Prostate gland (tissue), 2 donors: Measurements from ENCODE around the gene ATP6AP1. TPM values are rescaled to one million over a fixed set of nuclear protein-coding genes. Genes with fewer than 3 reads are reported as not detected.

ENCODE experiments used
- DNase-seq: peaks from one replicate; pipeline ENCODE4 v3.0.0-alpha.2; 2019; ENCODE audit warnings: low spot score
- H3K27ac ChIP-seq, 2 donors: fragments of 200-600 bp; sonication (generic); 2 replicates each; pipeline ENCODE4 v1.5.1; 2017 to 2019
- H3K27me3 ChIP-seq: fragments of 200-600 bp; sonication (generic); replicated peaks from 2 replicates; pipeline ENCODE4 v1.5.1; 2019; ENCODE audit not compliant: insufficient read depth
- H3K36me3 ChIP-seq, 2 donors: fragments of 200-600 bp; sonication (generic); 1 replicate in 1 of 2; 2 replicates in 1 of 2; pipeline versions ENCODE4 v1.5.1 to v1.8.1; 2017 to 2019
- H3K4me1 ChIP-seq: fragments of 200-600 bp; sonication (generic); replicated peaks from 2 replicates; pipeline ENCODE4 v1.5.1; 2019
- H3K4me3 ChIP-seq, 2 donors: fragments of 200-600 bp; sonication (generic); 2 replicates each; pipeline ENCODE4 v1.5.1; 2017 to 2019
- H3K9me3 ChIP-seq: fragments of 200-600 bp; sonication (generic); 2 replicates; pipeline ENCODE4 v1.5.1; 2017
- POLR2A ChIP-seq: fragments of 450-650 bp; IDR thresholded peaks from one replicate; pipeline ENCODE4 v1.6.1; 2016; ENCODE audit warnings: antibody characterized with exemption, mild to moderate bottlenecking
- POLR2AphosphoS5 ChIP-seq: sonication (generic); formaldehyde crosslinking; IDR thresholded peaks from one replicate; pipeline ENCODE4 v1.6.1; 2017; ENCODE audit warnings: antibody characterized with exemption
- WGBS: methylation state at CpG from one replicate; pipeline ENCODE4 v1.1.5; 2018; 5-methylcytosine and 5-hydroxymethylcytosine counted together
- intact Hi-C: fragments of 100-400 bp; cut with DNase I; formaldehyde crosslinking; loops from one replicate; pipeline ENCODE4 v1.14.2; 2022
- total RNA-seq, 2 donors: library from RNA; depleted of rRNA; stranded (reverse); fragments of >200 nt; gene quantifications; one replicate each; pipeline ENCODE4 v1.1.0, GENCODE V29; 2016
- TF ChIP-seq, protein P1 (sequence below), 4 experiments: fragments of 200-600 bp in 2 of 4; fragments of 450-650 bp in 2 of 4; sonication (generic) in 2 of 4; IDR thresholded peaks; 1 replicate in 3 of 4; 2 replicates in 1 of 4; pipeline ENCODE4 v1.5.1; 2016 to 2019; ENCODE audit warnings: antibody characterized with exemption in 4 of 4, mild to moderate bottlenecking in 2 of 4, moderate library complexity in 2 of 4

Gene ATP6AP1
- total RNA-seq, 2 donors from 2014 or later, result 110 to 149 TPM

DNA sequence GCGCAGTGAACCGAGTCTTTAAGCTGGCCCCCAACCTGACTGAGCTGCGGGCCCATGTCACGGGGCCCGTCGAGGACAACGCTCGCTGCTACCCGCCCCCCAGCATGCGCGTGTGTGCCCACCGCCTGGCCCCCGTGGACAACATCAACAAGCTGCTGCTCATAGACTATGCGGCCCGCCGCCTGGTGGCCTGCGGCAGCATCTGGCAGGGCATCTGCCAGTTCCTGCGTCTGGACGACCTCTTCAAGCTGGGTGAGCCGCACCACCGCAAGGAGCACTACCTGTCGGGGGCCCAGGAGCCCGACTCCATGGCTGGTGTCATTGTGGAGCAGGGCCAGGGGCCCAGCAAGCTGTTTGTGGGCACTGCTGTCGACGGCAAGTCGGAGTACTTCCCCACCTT, 31.8 kb downstream of the ATP6AP1 start:
- TF ChIP-seq POLR2A (no peak), POLR2AphosphoS5 (no peak)
- TF ChIP-seq, protein P1, sequence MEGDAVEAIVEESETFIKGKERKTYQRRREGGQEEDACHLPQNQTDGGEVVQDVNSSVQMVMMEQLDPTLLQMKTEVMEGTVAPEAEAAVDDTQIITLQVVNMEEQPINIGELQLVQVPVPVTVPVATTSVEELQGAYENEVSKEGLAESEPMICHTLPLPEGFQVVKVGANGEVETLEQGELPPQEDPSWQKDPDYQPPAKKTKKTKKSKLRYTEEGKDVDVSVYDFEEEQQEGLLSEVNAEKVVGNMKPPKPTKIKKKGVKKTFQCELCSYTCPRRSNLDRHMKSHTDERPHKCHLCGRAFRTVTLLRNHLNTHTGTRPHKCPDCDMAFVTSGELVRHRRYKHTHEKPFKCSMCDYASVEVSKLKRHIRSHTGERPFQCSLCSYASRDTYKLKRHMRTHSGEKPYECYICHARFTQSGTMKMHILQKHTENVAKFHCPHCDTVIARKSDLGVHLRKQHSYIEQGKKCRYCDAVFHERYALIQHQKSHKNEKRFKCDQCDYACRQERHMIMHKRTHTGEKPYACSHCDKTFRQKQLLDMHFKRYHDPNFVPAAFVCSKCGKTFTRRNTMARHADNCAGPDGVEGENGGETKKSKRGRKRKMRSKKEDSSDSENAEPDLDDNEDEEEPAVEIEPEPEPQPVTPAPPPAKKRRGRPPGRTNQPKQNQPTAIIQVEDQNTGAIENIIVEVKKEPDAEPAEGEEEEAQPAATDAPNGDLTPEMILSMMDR (IDR thresholded peaks at IDR 0.05), result peak in 2 of 4 experiments; percentile 17 to 28
- no peaks in the 10 kb centered on the region for H3K9me3 ChIP-seq
- no peak overlapping the region for H3K27ac ChIP-seq
- intact Hi-C loops, result no loop called here
- H3K36me3 ChIP-seq, result no peaks in the 10 kb centered on the region
- H3K4me1 ChIP-seq, result peaks cover 3% of the 10 kb centered on the region
- H3K27me3 ChIP-seq, result no peaks in the 10 kb centered on the region
- no peak for DNase-seq
- no peak overlapping the region for H3K4me3 ChIP-seq
- 70% methylated on average over 4 of the region's 26 CpGs for WGBS

- DNase-seq, result no peak
- H3K27me3 ChIP-seq, result no peaks in the 10 kb centered on the region
- no peak overlapping the region for H3K27ac ChIP-seq
- intact Hi-C loops, result no loop called here
- H3K9me3 ChIP-seq, result no peaks in the 10 kb centered on the region
- peaks cover 3% of the 10 kb centered on the region for H3K4me1 ChIP-seq
- TF ChIP-seq POLR2A (no peak), POLR2AphosphoS5 (no peak)
- TF ChIP-seq, protein P1 (IDR thresholded peaks at IDR 0.05), result no peak
- WGBS, result 54% methylated on average over 2 of the region's 8 CpGs
- no peaks in the 10 kb centered on the region for H3K36me3 ChIP-seq
- H3K4me3 ChIP-seq, result no peak overlapping the region
These were observed 33.9 kb downstream of the ATP6AP1 start for GRCh38 chrX:154462396-154462795.

GRCh38 chrX:154463611-154464220, 35.2 kb downstream of the ATP6AP1 start:
- no peaks in the 10 kb centered on the region for H3K36me3 ChIP-seq
- H3K4me3 ChIP-seq, result no peak overlapping the region
- no peak for DNase-seq
- peaks cover 3% of the 10 kb centered on the region for H3K4me1 ChIP-seq
- WGBS, result 86% methylated on average over 10 of the region's 36 CpGs
- no peaks in the 10 kb centered on the region for H3K9me3 ChIP-seq
- no peak overlapping the region for H3K27ac ChIP-seq
- TF ChIP-seq, protein P1 (IDR thresholded peaks at IDR 0.05), result no peak
- TF ChIP-seq POLR2A (no peak), POLR2AphosphoS5 (no peak)
- intact Hi-C loops, result no loop called here
- H3K27me3 ChIP-seq, result no peaks in the 10 kb centered on the region

GRCh38 chrX:154464806-154465365, 36.4 kb downstream of the ATP6AP1 start:
- H3K27me3 ChIP-seq, result no peaks in the 10 kb centered on the region
- H3K4me1 ChIP-seq, result no peaks in the 10 kb centered on the region
- no peaks in the 10 kb centered on the region for H3K9me3 ChIP-seq
- TF ChIP-seq, protein P1 (IDR thresholded peaks at IDR 0.05), result no peak
- TF ChIP-seq POLR2A (no peak), POLR2AphosphoS5 (no peak)
- no peak overlapping the region for H3K4me3 ChIP-seq
- no peaks in the 10 kb centered on the region for H3K36me3 ChIP-seq
- no peak overlapping the region for H3K27ac ChIP-seq
- no peak for DNase-seq
- intact Hi-C loops, result no loop called here
- 95% methylated on average over 9 of the region's 28 CpGs for WGBS

DNA sequence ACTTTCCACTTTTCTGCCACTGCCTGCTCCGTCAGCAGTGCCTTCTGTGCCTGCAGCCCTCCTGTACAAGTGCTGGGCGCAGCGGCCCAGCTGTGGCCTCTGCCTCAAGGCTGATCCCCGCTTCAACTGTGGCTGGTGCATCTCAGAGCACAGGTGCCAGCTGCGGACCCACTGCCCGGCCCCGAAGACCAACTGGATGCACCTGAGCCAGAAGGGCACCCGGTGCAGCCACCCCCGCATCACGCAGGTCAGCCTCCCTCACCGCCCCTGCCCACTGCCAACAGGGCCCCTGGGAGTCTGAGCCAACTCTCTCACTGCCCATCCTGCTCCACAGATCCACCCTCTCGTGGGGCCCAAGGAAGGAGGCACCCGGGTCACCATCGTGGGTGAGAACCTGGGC, 37.1 kb downstream of the ATP6AP1 start:
- 100% methylated on average over 1 of the region's 14 CpGs for WGBS

More for the DNA sequence above, 37.1 kb downstream of the ATP6AP1 start:
- Histone ChIP-seq H3K9me3 (no peaks in the 10 kb centered on the region), H3K27me3 (no peaks in the 10 kb centered on the region), H3K4me3 (no peak overlapping the region), H3K36me3 (no peaks in the 10 kb centered on the region), H3K27ac (no peak overlapping the region), H3K4me1 (no peaks in the 10 kb centered on the region)
- DNase-seq, result no peak
- TF ChIP-seq POLR2AphosphoS5 (no peak), POLR2A (no peak)
- TF ChIP-seq, protein P1 (IDR thresholded peaks at IDR 0.05), result no peak
- intact Hi-C loops, result no loop called here
